ENCODE measurements around the gene TEX11. TPM values are rescaled to one million over a fixed set of nuclear protein-coding genes. Genes with fewer than 3 reads are reported as not detected.
"Not testable (repeated sequence)": the region's sequence is repeated elsewhere in the genome, so short reads cannot be mapped to it uniquely, and the experiment has no call there.

TEX11 gene
- total and polyA plus RNA-seq, 8 donors = 0.06 TPM; not detected in 7

DNA sequence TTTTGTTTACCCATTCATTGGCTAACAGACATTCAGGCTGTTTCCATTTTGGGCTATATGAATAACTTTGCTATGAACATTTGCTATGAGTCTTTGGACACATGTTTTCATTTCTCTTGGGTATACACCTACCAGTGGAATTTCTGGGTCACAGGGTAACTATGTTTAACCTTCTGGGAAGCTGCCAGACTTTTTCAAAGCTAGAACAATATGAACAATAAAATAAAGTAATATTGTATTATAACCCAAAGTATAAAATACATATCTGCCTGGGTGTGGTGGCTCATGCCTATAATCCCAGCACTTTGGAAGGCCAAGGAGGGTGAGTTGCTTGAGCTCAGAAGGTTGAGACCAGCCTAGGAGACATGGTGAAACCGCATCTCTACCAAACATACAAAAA, 373.3 kb downstream of the TEX11 start:
- ATAC-seq = no peak
- intact Hi-C loops (cut with DNase I) = no loop called here
- H3K4me1 ChIP-seq = no peaks in the 10 kb centered on the region
- no peak overlapping the region for H3K4me3 ChIP-seq
- no peak for TF ChIP-seq CTCF (IDR thresholded peaks at IDR 0.05)
- H3K36me3 ChIP-seq = no peaks in the 10 kb centered on the region
- H3K9me3 ChIP-seq = no peaks in the 10 kb centered on the region
- no peak overlapping the region for H3K27ac ChIP-seq
- DNase-seq = no peak
- no peaks in the 10 kb centered on the region for H3K27me3 ChIP-seq

DNA sequence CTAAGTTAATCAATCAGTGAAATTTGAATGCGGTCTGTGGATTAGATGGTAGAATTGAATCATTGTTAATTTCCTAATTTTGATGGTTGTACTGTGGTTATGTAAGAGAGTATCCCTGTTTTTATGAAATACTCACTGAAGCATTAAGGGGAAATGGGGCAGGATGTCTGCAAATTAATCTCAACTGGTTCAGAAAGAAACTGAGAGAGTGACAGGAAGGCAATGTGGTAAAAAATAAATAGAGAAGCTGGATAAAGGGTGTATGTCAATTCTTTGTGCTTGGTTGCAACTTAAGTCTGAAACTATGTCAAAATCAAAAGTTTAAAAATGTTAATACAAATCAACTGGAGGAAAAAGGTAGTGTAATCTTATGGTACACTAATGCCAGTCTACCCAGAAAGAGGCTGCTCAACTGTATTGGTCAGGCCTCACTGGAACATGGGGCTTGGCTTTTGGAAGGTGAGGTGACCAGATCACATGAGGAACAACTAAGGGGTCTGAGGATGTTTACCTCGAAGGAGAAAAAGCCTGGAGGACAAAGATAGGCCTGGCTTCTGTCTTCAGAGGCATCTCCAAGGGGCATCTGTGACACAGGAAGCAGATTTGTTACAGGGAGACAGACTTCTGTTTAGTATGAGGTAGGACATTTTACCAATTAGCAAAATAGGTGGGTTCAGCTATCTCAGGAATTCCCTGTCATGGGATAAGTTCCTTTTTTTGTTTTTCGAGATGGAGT, 380.7 kb downstream of the TEX11 start:
- Histone ChIP-seq H3K4me1 (no peaks in the 10 kb centered on the region), H3K27ac (no peak overlapping the region), H3K36me3 (no peaks in the 10 kb centered on the region), H3K27me3 (no peaks in the 10 kb centered on the region), H3K9me3 (no peaks in the 10 kb centered on the region), H3K4me3 (no peak overlapping the region)
- no peak for TF ChIP-seq CTCF (IDR thresholded peaks at IDR 0.05)
- intact Hi-C loops (cut with DNase I) = no loop called here
- no peak for ATAC-seq
- no peak for DNase-seq

DNA sequence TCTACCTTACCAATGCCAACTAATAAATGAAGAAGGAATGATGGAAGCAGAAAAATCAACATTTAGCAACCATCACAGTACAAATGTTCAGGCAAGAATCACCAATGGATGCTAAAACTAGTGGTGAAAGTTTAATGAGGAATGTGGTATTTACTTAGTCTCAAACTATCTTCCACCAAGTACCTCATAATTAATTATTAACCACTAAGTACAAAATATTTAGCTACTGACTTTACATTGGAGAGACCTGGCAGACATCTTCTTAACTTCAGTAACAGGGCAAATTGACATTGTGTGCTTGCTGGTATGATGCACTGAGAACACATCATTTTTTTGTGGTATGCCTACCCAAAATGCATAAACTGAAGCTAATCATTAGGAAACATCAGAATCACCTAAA, 381.5 kb downstream of the TEX11 start:
- DNase-seq = no peak
- intact Hi-C loops (cut with DNase I) = no loop called here
- TF ChIP-seq CTCF (IDR thresholded peaks at IDR 0.05) = no peak
- Histone ChIP-seq H3K36me3 (no peaks in the 10 kb centered on the region), H3K27me3 (no peaks in the 10 kb centered on the region), H3K4me3 (no peak overlapping the region), H3K27ac (no peak overlapping the region), H3K9me3 (no peaks in the 10 kb centered on the region), H3K4me1 (no peaks in the 10 kb centered on the region)
- peak; percentile 18 for ATAC-seq

DNA sequence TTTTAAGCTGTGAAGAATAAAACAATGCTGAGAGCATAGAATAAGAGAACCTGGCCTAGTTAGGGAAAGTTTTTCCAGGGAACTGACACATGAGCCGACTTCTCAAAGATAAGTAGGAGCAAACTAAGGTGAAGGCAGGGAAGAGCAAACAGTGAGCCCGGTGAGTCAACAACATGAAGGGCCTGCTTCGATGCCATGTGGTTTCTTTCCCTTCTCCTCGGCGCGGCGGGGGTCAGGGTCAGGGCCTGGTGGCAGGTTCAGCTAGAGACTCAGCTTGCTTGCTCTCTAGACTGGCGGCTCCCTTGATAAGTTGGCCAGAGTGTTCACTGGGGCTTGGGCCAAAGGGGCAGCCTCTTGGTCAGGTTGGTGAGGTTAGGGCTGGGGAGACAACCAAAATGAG, 382.8 kb downstream of the TEX11 start:
- DNase-seq (peak in 3 of 4 donors; percentile 62 to 81 (median 74)), ATAC-seq (peak; percentile 98)
- Histone ChIP-seq H3K4me1 (no peaks in the 10 kb centered on the region), H3K36me3 (no peaks in the 10 kb centered on the region), H3K4me3 (no peak overlapping the region), H3K9me3 (no peaks in the 10 kb centered on the region), H3K27me3 (no peaks in the 10 kb centered on the region), H3K27ac (no peak overlapping the region)
- intact Hi-C loops (cut with DNase I) = no loop called here
- TF ChIP-seq CTCF (IDR thresholded peaks at IDR 0.05) = no peak

DNA sequence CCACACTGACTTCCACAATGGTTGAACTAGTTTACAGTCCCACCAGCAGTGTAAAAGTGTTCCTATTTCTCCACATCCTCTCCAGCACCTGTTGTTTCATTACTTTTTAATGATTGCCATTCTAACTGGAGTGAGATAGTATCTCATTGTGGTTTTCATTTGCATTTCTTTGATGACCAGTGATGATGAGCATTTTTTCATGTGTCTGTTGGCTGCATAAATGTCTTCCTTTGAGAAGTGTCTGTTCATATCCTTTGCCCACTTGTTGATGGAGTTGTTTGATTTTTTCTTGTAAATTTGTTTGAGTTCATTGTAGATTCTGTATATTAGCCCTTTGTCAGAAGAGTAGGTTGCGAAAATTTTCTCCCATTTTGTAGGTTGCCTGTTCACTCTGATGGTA, 392.8 kb downstream of the TEX11 start:
- H3K9me3 ChIP-seq; H3K27me3 ChIP-seq; ATAC-seq; intact Hi-C loops (cut with DNase I); H3K4me3 ChIP-seq; H3K4me1 ChIP-seq; H3K27ac ChIP-seq; DNase-seq; H3K36me3 ChIP-seq: not testable (repeated sequence)

DNA sequence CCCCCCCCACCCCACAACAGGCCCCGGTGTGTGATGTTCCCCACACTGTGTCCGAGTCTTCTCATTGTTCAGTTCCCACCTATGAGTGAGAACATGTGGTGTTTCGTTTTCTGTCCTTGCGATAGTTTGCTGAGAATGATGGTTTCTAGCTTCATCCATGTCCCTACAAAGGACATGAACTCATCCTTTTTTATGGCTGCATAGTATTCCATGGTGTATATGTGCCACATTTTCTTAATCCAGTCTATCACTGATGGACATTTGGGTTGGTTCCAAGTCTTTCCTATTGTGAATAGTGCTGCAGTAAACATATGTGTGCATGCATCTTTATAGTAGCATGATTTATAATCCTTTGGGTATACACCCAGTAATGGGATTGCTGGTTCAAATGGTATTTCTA, 393.2 kb downstream of the TEX11 start:
- H3K36me3 ChIP-seq; H3K9me3 ChIP-seq; intact Hi-C loops (cut with DNase I); H3K4me1 ChIP-seq; H3K27me3 ChIP-seq; DNase-seq; H3K27ac ChIP-seq; H3K4me3 ChIP-seq; ATAC-seq: not testable (repeated sequence)
